Lower leg skin (tissue), 3 donors: ENCODE results near the gene YPEL1.

Experiments
- CTCF ChIP-seq, 3 donors: fragments of 450-650 bp; IDR thresholded peaks; one replicate each; pipeline ENCODE4 v1.5.1; 2016; ENCODE audit warnings: antibody characterized with exemption in 3 of 3, mild to moderate bottlenecking in 3 of 3, moderate library complexity in 2 of 3
- POLR2A ChIP-seq, 2 donors: fragments of 450-650 bp; IDR thresholded peaks; one replicate each; pipeline ENCODE4 v1.6.1; 2016 to 2017; ENCODE audit warnings: antibody characterized with exemption in 2 of 2, mild to moderate bottlenecking in 1 of 2, moderate library complexity in 1 of 2

DNA sequence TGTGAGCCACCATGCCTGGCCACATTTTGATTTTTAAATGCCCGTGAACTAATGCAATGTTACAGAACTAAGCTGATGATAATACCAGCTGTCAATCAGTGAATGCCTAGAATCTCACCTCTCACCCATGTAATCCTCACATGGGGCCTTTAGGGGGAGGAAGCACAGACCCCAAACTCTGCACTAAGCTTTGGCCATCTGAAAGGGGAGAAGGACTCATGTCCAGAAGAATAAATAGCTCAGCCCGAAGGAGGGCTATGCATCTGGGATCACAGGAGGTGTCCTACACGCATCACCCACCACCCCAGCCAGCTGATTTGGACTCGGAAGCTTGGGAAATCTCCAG, 36.0 kb upstream of the YPEL1 start:
- no peak for TF ChIP-seq CTCF (IDR thresholded peaks at IDR 0.05)
- TF ChIP-seq POLR2A (IDR thresholded peaks at IDR 0.05), result no peak
